G401.6 (cell line): ENCODE results near the gene OR52E5.

Experiments used
- FAIRE-seq: peaks from 2 replicates; lab custom pipeline; 2012; peaks lifted over from hg19 to GRCh38; lab: Jason Lieb, UNC

The OR52E5 gene

DNA sequence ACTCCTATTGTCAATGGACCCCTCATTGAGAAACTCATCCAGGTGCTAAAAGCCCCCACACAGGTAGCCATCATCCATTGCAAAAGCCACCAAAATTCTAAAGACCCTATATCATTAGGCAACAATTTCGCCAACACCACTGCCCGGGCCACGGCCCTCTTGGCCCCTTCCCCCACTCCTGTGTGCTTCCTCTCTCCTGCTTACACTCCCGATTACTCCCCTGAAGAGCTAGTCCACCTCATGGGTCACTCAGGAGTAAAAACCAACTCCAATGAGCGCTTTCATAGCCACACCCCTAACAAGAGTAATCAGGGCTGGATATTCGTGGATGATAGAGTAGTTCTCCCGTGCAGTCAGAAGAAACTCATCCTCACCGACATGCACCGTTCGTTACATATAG, 40.1 kb downstream of the OR52E5 start:
- no peak for FAIRE-seq

DNA sequence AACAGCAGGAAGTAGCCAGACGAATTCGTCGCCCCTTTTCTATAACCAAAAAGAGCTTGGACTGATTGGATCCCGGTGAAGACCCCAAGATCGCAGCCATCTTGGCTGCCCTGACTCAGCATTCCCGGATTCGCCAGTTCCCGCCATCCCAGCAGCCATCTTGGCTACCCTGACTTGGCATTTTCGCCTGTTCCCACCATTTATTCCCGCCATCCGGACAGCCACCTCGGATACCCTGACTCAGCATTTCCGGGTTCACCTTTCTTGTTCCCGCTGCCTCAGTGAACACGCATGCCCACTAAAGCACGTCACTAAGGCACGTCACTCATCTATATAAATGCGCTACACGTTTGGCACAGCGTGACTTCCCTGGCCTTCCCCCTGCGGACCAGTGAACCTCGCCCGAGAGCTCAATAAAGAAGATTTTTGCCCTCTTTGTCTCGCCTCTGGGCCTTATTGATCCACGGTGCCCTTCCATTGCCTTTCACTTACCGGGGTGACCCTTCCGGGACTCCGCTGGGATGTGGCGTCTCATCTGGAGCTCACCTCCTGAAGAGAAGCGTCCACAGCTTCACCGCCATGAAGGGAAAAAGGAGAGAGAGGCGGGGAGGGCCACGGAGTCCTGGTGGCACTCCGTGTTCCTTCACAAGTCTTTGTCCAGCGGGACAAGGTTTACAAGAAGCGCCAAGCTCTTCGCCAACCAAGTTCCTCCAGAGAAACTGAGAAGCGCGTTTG, 45.0 kb downstream of the OR52E5 start:
- no peak for FAIRE-seq

DNA sequence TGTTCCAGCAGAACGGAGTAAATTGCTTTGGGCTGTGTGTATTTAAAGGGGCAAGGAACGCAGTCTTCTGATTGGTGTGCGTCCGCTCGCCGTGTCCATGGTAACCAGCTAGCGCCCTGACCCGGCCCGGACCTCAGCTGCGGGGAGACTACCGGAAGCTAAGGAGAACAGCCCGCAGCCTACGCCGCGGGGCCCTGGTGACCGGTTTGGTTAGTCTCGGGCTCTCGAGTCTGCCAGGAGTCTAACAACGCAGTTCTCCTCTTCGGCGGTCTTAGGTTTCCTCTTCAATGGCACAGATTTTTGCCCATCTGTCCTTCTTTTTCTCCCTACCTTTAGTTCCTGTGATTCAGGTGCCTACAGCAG, 45.6 kb downstream of the OR52E5 start:
- FAIRE-seq = no peak

DNA sequence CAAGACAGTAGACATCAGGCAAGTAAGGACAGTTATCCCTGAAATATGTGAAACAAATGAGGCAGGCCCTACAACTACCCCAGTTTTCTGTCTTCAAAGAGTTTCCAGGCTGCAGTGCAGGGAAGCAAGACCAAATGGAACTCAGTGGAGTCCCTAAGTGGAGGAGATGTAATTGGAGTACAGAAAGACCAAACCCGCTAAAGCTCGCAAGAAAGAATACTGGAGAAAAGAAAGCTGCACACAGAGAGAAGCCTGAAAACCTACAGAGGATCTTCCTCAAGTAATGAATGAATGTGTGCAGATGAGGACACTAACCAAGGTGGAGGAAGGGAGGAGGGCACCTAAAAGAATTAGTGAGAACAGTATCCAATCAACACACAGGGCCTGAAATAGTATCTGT, 47.7 kb downstream of the OR52E5 start:
- no peak for FAIRE-seq

DNA sequence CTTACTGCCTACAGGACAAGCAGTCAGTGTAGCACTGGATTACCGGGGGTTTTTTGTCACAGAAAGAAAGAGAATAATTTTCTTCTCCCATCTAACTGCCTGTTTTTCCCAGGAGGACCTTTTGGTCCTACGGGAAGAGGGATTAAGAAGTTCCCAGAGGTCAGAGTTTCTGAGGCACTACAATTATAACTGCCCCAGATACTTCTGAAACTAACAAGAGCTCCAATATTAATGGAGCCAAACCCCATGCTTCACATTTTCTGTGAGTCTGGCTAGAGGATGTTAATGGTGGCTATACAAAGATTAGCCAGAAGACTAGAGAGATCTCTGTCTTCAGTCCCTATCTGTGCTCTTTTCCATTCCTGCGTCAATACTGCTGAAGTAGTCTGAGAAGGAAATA, 48.9 kb downstream of the OR52E5 start, which contains the start of gene OR56A3:
TSS of gene OR56A3 (plus strand) at position 301 of the 400 bp plus-strand sequence. CDS start 5,096 bp downstream, outside the sequence.
- no peak for FAIRE-seq
